Measurements from ENCODE around the gene MEPCE. TPM values are rescaled to one million over a fixed set of nuclear protein-coding genes. Genes with fewer than 3 reads are reported as not detected.

Gene MEPCE
- total RNA-seq, 1 donor from 2014 or later: 38.5 TPM

DNA sequence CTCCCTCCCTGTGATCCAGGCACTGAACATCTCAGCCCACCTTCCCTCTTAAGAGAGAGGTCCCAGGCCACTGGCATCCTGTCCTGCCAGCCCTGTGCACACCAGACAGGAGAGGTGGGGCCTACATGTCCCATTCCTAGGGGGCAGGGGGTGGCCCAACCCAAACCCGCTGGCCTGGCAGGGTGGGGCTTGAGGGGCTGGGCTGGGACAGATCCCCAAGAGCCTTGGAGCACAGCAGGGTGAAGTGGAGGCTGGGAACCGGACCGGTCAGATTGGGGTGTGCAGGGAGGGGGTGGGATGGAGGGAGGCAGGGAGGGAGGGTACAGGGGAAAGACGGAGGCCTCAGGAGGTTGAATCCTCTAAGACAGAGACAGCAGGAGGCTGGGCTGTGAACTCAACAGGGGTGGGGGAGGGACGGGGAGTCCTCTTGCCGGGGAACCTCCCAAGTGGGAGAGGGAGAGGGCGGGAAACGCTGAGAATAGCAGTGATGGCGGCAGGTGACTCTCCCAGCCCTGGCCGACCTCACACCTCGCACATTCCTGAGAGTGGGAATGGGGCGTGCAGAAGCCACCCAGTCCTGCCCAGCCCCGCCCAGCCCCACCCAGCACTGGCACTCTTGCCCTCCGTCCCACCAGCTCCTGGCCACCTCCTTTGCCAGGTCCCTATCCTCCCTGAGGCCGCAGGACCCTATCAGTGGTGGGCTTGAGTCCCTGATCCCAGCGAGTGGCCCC lies 42.7 kb downstream of the MEPCE start:
- H3K27me3 Mint-ChIP-seq (ENCODE audit: low read depth): no peaks in the 10 kb centered on the region
- peaks cover 9% of the 10 kb centered on the region for H3K36me3 Mint-ChIP-seq
- H3K9me3 Mint-ChIP-seq: no peaks in the 10 kb centered on the region
- peak overlapping the region; percentile 56 for H3K27ac Mint-ChIP-seq
- TF ChIP-seq, protein P1, sequence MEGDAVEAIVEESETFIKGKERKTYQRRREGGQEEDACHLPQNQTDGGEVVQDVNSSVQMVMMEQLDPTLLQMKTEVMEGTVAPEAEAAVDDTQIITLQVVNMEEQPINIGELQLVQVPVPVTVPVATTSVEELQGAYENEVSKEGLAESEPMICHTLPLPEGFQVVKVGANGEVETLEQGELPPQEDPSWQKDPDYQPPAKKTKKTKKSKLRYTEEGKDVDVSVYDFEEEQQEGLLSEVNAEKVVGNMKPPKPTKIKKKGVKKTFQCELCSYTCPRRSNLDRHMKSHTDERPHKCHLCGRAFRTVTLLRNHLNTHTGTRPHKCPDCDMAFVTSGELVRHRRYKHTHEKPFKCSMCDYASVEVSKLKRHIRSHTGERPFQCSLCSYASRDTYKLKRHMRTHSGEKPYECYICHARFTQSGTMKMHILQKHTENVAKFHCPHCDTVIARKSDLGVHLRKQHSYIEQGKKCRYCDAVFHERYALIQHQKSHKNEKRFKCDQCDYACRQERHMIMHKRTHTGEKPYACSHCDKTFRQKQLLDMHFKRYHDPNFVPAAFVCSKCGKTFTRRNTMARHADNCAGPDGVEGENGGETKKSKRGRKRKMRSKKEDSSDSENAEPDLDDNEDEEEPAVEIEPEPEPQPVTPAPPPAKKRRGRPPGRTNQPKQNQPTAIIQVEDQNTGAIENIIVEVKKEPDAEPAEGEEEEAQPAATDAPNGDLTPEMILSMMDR (IDR thresholded peaks at IDR 0.05; ENCODE audit: unreplicated experiment): no peak
- H3K4me3 Mint-ChIP-seq: no peak overlapping the region
- H3K4me1 Mint-ChIP-seq: peaks cover 27% of the 10 kb centered on the region
- no peak for DNase-seq (ENCODE audit: low spot score in 2 of 2, unreplicated experiment in 2 of 2)

DNA sequence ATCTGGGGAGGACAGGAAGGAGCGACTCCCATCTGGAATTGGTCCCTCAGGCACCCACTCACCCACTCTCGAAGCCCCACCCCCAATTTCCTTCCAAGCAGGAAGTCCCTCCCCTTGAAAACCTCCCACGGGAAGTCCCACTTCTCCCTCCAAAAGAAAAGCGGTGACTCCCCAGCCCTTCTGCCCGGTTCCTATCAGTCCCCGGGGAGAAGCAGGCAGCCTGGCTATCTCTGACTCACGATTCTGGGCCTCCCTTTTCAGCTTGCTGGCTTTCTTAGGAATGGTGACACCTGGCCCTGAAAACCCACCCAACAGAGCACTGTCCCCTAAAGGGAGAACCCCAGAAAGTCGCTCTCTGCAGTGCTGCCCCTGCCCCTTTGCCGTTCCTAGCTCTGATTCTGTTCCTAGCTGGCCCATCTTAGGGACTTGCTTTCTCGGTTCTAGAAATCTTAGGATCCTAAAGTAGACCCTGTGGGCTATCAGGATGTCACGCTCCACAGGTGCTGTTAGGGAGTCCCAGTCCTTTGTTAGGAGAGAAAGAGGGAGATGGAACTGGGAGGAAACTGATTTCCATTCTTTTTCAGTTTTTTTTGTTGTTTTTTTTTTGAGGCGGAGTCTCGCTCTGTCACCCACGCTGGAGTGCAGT lies 43.3 kb downstream of the MEPCE start:
- Mint-ChIP-seq H3K36me3 (peaks cover 9% of the 10 kb centered on the region), H3K27me3 (ENCODE audit: low read depth) (no peaks in the 10 kb centered on the region), H3K4me3 (no peak overlapping the region), H3K4me1 (peaks cover 27% of the 10 kb centered on the region), H3K27ac (peak overlapping the region; percentile 56), H3K9me3 (no peaks in the 10 kb centered on the region)
- DNase-seq (ENCODE audit: low spot score in 2 of 2, unreplicated experiment in 2 of 2): no peak
- TF ChIP-seq, protein P1 (IDR thresholded peaks at IDR 0.05; ENCODE audit: unreplicated experiment): no peak

DNA sequence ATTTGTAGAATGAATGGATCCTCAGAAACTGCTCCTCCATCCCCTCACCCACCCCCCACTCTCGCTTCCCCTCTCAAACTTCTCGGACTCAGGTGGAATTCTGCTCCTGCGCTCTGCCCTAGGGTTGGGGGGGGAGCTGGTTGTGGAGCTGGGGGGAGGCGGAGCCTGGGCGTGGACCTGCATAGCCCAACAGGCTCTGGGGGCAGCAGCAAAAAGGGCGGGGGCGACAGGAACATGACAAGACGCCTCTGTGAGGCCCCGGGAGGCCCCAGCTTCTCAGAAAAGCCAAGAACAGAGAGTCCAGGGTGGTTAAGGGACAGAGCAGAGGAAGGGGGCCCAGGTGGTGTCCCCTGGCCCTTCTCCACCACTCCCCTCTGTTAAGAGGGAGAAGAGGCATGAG lies 45.9 kb downstream of the MEPCE start:
- TF ChIP-seq, protein P1 (IDR thresholded peaks at IDR 0.05; ENCODE audit: unreplicated experiment): no peak
- Mint-ChIP-seq H3K4me1 (peaks cover 24% of the 10 kb centered on the region), H3K27ac (peak overlapping the region; percentile 90), H3K36me3 (peaks cover 9% of the 10 kb centered on the region), H3K9me3 (no peaks in the 10 kb centered on the region), H3K27me3 (ENCODE audit: low read depth) (no peaks in the 10 kb centered on the region), H3K4me3 (peak overlapping the region; percentile 66)
- no peak for DNase-seq (ENCODE audit: low spot score in 2 of 2, unreplicated experiment in 2 of 2)

DNA sequence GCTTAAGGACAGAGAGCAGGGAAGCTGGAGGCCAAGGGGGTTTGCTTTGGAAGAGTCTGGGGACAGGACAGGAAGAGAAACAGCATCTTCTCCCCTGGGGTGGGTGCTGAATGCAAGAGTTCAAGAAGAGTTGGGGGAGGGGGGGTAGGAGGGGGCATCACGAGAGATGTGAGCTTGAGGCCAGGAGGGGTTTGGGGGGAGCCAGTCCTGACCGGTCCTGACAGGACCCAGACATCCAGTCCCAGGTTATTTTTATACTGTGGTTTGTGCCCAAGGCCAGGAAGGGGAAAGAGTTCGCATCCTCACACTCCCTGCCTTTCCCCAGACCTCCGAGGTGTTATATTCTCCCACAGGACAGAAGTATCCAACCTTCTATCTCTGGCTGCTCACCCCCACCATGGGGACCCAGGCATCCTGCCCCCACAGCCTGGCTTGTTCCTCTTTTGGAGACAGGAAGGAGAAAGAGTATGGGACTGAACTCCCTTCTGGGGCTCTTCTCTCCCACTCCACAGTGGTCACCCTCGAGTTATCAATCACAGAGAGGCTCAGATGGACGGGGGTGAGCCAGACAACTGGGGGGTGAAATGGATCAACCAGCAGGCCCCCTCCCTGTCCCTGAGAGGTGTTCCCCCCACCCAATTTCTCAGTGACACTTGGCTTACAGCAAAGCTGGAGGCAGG lies 46.6 kb downstream of the MEPCE start:
- Mint-ChIP-seq H3K4me3 (peak overlapping the region; percentile 88), H3K9me3 (no peaks in the 10 kb centered on the region), H3K27me3 (ENCODE audit: low read depth) (no peaks in the 10 kb centered on the region), H3K36me3 (peaks cover 6% of the 10 kb centered on the region), H3K27ac (peak overlapping the region; percentile 90), H3K4me1 (peaks cover 24% of the 10 kb centered on the region)
- TF ChIP-seq, protein P1 (IDR thresholded peaks at IDR 0.05; ENCODE audit: unreplicated experiment): no peak
- no peak for DNase-seq (ENCODE audit: low spot score in 2 of 2, unreplicated experiment in 2 of 2)

DNA sequence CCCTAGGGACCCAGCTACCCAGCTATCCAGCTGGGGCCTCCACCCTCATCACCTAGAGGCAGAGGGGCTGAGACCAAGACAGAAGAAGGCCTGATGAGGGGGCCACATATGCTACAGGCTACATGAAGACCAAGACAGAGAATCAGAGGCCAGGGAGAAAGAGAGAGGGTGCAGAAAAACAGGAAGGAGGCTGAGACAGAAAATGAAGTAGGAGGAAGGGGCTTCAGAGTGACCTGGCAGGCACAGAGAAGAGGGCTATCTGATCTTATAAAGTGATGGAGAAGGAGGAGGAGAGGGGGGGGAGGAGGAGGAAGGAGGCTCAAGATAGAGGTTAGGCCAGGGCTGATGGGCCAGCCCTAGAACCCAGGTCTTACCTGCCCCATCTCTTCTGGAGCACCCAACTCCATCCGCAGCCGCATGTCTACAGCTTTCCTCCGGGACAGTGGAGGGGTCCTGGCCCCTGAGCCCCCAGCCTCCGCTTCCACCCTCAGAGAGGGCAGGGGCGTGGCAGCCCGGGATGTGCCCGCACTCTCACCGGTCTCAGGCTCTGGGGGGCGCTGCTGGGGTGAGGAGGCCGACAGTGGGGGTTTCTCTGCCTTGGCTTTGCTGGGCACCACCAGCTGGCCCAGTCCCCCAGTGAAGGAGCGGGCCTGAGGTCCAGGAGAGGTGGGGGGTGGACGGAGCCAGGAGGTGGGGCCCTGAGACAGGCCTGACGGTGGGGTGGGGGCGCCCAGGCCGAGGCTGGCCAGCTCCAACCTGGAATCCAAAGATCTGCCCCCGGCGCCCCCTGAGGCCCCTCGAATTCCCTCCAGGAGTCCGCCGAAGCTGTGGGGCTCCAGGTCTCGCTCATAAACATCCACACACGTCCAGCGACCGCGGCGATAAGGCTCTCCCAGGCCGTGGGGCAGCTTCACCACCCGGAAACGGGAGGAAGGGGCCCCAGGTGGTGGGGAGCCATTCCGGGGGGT lies 47.6 kb downstream of the MEPCE start:
- Mint-ChIP-seq H3K4me1 (peaks cover 27% of the 10 kb centered on the region), H3K27me3 (ENCODE audit: low read depth) (no peaks in the 10 kb centered on the region), H3K4me3 (peak overlapping the region; percentile 88), H3K9me3 (no peaks in the 10 kb centered on the region), H3K27ac (peak overlapping the region; percentile 24), H3K36me3 (peaks cover 4% of the 10 kb centered on the region)
- TF ChIP-seq, protein P1 (IDR thresholded peaks at IDR 0.05; ENCODE audit: unreplicated experiment): no peak
- no peak for DNase-seq (ENCODE audit: low spot score in 2 of 2, unreplicated experiment in 2 of 2)

All from mesothelial cell of epicardium (in vitro differentiated cells).